ENCODE results near the gene EHMT1. TPM values are rescaled to one million over a fixed set of nuclear protein-coding genes. Genes with fewer than 3 reads are reported as not detected.

Gene EHMT1
- polyA plus RNA-seq, 1 experiment, result 23.3 TPM

- DNase-seq (ENCODE audit: low read depth), result no peak
- H3K36me3 ChIP-seq (ENCODE audit: control insufficient read depth, insufficient read depth, low read length), result no peaks in the 10 kb centered on the region
- ChIA-PET POLR2A (interaction anchor here (0.6 kb wide), 1 partner anchor 28 kb away, joined by 16 read pairs; no protein-coding TSS in a partner anchor), CTCF (no interaction called here)
- no peaks in the 10 kb centered on the region; the same call in 1 of the 2 replicates for H3K27me3 ChIP-seq (ENCODE audit: control insufficient read depth, insufficient read depth, low read length)
- no peak for TF ChIP-seq CTCF (IDR thresholded peaks at IDR 0.05; ENCODE audit: insufficient read depth, low read depth, low read length)
- H3K4me3 ChIP-seq (ENCODE audit: low read depth, low read length), result peak overlapping the region; percentile 73; the same call in 1 of the 2 replicates
Measured at GRCh38 chr9:137607141-137607857, 11.5 kb upstream of the EHMT1 start.

GRCh38 chr9:137610944-137611343 is 7.9 kb upstream of the EHMT1 start:
- no peak for DNase-seq (ENCODE audit: low read depth)
- no peak overlapping the region for H3K4me3 ChIP-seq (ENCODE audit: low read depth, low read length)
- no peak for TF ChIP-seq CTCF (IDR thresholded peaks at IDR 0.05; ENCODE audit: insufficient read depth, low read depth, low read length)
- H3K27me3 ChIP-seq (ENCODE audit: control insufficient read depth, insufficient read depth, low read length), result no peaks in the 10 kb centered on the region
- CTCF ChIA-PET, result no interaction called here
- H3K36me3 ChIP-seq (ENCODE audit: control insufficient read depth, insufficient read depth, low read length), result peaks cover 17% of the 10 kb centered on the region
- POLR2A ChIA-PET, result no interaction called here

GRCh38 chr9:137611623-137612609 is 6.9 kb upstream of the EHMT1 start:
- no peak overlapping the region for H3K4me3 ChIP-seq (ENCODE audit: low read depth, low read length)
- H3K36me3 ChIP-seq (ENCODE audit: control insufficient read depth, insufficient read depth, low read length), result peaks cover 19% of the 10 kb centered on the region
- H3K27me3 ChIP-seq (ENCODE audit: control insufficient read depth, insufficient read depth, low read length), result no peaks in the 10 kb centered on the region
- no peak for TF ChIP-seq CTCF (IDR thresholded peaks at IDR 0.05; ENCODE audit: insufficient read depth, low read depth, low read length)
- POLR2A ChIA-PET, result no interaction called here
- CTCF ChIA-PET, result no interaction called here
- peak; percentile 43 for DNase-seq (ENCODE audit: low read depth)

GRCh38 chr9:137612741-137613142 is 6.1 kb upstream of the EHMT1 start:
- ChIA-PET POLR2A (no interaction called here), CTCF (no interaction called here)
- no peak for TF ChIP-seq CTCF (IDR thresholded peaks at IDR 0.05; ENCODE audit: insufficient read depth, low read depth, low read length)
- Histone ChIP-seq H3K4me3 (ENCODE audit: low read depth, low read length) (no peak overlapping the region), H3K36me3 (ENCODE audit: control insufficient read depth, insufficient read depth, low read length) (peaks cover 19% of the 10 kb centered on the region), H3K27me3 (ENCODE audit: control insufficient read depth, insufficient read depth, low read length) (no peaks in the 10 kb centered on the region)
- no peak for DNase-seq (ENCODE audit: low read depth)

- Histone ChIP-seq H3K27me3 (ENCODE audit: control insufficient read depth, insufficient read depth, low read length) (no peaks in the 10 kb centered on the region), H3K4me3 (ENCODE audit: low read depth, low read length) (no peak overlapping the region), H3K36me3 (ENCODE audit: control insufficient read depth, insufficient read depth, low read length) (peaks cover 19% of the 10 kb centered on the region)
- ChIA-PET CTCF (no interaction called here), POLR2A (no interaction called here)
- no peak for DNase-seq (ENCODE audit: low read depth)
- TF ChIP-seq CTCF (IDR thresholded peaks at IDR 0.05; ENCODE audit: insufficient read depth, low read depth, low read length), result no peak
Measured at GRCh38 chr9:137613259-137613658, 5.5 kb upstream of the EHMT1 start.
